22Rv1 (cell line): ENCODE data around the gene GABARAP.

Source experiments
- H3K27ac ChIP-seq: fragments of 450-650 bp; 2 replicates; pipeline ENCODE4 v1.5.1; 2017
- CTCF ChIP-seq: fragments of 450-650 bp; IDR thresholded peaks from 2 replicates; pipeline ENCODE4 v1.5.1; 2017; ENCODE audit warnings: mild to moderate bottlenecking
- ZFX ChIP-seq: fragments of 450-650 bp; IDR thresholded peaks from 2 replicates; pipeline ENCODE4 v1.6.1; 2017; ENCODE audit warnings: antibody characterized with exemption, borderline replicate concordance

The GABARAP gene

GRCh38 chr17:7263801-7264078, 21.5 kb upstream of the GABARAP start:
- TF ChIP-seq ZFX (no peak), CTCF (no peak)
- peak overlapping the region; percentile 99 for H3K27ac ChIP-seq

DNA sequence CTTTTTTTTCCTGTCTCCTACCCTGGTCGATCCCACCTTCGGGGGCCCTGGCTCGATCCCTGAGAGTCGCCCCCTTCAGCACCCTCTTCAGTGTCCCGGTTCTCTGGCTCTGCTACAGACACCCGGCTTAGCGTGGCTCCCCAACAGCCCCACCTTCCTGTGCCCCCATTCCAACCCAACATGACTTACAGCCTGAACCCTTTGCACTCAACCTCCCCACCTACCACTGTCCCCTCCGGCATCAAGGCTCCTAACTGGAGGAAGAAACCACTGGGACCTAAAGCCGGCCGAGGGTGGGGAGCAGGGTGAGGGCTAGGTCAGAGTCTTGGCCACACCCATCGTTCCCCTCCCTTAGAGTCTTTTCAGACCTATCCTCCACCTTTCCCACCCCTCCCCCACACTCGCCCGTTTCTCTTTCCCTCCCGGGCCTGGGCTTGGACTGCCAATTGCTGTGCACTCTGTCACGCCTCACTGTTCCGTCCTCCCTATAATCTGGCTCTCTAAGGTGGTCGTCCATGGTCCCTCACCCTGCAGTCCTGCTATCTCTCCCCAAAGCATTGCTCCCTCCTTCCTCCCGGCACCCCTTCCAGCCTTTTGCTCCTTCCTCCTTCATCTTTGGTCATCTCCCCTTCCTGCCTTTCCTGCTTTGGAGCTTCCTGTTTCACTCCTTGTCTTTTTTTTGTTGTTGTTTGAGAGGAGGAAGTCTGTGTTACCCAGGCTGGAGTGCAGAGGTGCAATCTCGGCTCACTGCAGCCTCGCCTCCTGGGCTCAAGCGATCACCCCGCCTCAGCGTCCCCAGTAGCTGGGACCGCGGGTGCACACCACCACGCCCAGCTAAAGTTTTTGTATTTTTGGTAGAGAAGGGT, 20.9 kb upstream of the GABARAP start:
- H3K27ac ChIP-seq, result peak overlapping the region; percentile 99
- no peak for TF ChIP-seq ZFX
- no peak for TF ChIP-seq CTCF

DNA sequence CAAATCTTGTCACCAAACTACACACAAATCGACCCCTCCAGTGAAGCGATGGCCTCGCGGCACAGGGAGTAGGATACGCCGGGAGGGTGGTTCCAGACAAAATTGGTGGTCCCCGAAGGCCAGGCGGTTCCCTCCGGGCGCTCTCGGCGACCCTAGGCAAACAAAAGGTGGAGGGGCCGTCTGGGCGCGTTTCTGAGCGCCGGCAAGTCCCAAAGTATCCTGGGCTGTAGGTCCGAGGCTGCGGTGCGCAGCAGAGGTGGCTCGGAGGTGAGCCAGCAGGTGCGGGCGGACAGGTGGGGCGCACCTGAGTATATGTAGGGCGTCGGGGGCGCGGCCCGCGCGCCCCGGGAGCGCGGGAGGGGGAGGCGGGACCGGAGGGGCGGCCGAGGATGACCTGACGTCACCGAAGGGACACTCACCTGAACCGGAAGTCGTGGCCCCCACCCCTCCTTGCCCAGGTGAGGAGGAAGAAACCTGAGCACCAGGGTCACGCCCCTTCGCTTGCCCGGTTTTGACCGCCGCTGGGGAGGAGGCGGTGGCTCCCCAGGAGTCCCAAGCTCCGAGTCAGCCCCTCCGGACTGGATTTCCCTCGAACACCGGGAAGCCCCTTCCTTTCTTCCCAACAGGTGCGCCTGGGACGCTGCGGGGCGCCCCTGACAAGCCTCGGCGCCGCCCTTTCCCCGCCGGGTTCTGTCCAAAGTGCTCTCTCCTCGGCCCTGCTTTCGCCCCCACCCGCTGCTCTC, 20.1 kb upstream of the GABARAP start, which contains the start of gene CLDN7:
CLDN7 (minus strand) TSS at position 287 of the 743 bp plus-strand sequence. CDS start 435 bp downstream, outside the sequence.
- TF ChIP-seq ZFX (no peak), CTCF (peak; percentile 47)

GRCh38 chr17:7261379-7262191, 19.3 kb upstream of the GABARAP start:
- peak overlapping the region; percentile 99 for H3K27ac ChIP-seq
- no peak for TF ChIP-seq CTCF
- no peak for TF ChIP-seq ZFX

More for the DNA sequence above, 20.1 kb upstream of the GABARAP start, which contains the start of gene CLDN7:
- H3K27ac ChIP-seq, result peak within 1 kb of the TSS; percentile 99

DNA sequence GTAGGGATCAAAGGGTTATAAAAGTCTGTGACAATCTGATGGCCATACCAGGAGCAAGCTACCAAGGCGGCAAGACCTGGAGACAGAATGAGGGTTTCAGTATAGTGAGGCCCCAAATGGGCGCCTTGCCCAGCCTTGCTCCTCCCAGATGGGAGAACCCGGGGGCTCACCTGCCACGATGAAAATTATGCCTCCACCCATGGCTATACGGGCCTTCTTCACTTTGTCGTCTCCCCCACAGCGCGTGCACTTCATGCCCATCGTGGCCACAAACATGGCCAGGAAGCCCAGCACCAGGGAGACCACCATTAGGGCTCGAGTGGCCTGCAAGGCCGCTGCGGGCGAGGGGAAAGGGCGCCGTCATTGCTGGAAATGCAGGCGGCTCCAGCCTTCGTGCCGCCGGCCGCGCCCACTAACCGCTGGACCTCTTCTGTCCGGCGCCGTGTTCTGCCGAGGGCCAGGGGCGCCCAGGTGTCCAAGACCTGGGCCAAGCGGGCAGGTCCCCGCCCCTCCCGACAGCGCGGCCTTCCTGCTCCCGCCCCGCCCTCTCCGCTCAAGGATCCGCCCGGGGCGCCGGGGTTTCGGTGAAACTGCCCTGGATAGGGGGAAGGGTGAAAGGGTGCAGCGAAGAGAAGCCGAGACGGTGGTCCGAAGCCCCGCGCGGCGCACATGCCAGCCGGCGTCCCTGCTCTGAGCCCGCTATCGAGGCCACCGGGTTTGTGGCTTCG, 18.6 kb upstream of the GABARAP start:
- H3K27ac ChIP-seq, result peak overlapping the region; percentile 99
- TF ChIP-seq ZFX, result no peak
- no peak for TF ChIP-seq CTCF

DNA sequence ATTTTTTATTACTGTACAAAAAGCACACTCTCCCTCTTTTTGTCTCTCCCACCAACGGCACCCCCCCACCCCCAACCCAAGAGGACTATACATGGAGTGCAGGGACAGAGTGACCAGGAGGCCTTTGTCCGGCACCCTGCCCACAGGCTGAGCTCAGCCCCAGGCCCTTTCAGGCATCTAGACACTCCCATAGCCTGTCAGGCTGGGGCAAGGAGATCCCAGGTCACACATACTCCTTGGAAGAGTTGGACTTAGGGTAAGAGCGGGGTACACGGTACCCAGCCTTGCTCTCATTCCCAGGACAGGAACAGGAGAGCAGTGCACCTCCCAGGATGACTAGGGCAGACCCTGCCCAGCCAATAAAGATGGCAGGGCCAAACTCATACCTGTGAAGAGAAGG, 17.9 kb upstream of the GABARAP start:
- peak overlapping the region; percentile 99 for H3K27ac ChIP-seq
- no peak for TF ChIP-seq CTCF
- no peak for TF ChIP-seq ZFX
